ENCODE data around the gene CDC73. TPM values are rescaled to one million over a fixed set of nuclear protein-coding genes. Genes with fewer than 3 reads are reported as not detected.

The CDC73 gene
- total and polyA plus RNA-seq, 2 of the 13 experiments (the other 11 are each of a cell fraction or from before 2014, with no cell fraction given), result 20.2 to 26.3 TPM

- peaks cover 0 to 7% of the 10 kb centered on the region in 2 experiments; a peak in 2 of 5 replicates for H3K36me3 ChIP-seq (replicated peaks in 1 of 2; ENCODE audit: control insufficient read depth in 1 of 2, insufficient read depth in 2 of 2, low read length in 2 of 2)
- ATAC-seq (no peak), DNase-seq (ENCODE audit: low spot score) (no peak), FAIRE-seq (no peak)
- H3K27me3 ChIP-seq (ENCODE audit: control insufficient read depth in 1 of 2, insufficient read depth in 2 of 2, low read length in 2 of 2), result no peaks in the 10 kb centered on the region
- H3K27ac ChIP-seq (ENCODE audit: extremely low read length, insufficient read depth, low read length), result no peak overlapping the region
- CTCF ChIA-PET (ENCODE audit: low intra/inter-chr PET ratio, low total read pairs), result no interaction called here
- no peak overlapping the region for H3K4me3 ChIP-seq (replicated peaks in 1 of 3; ENCODE audit: insufficient read depth in 1 of 3, low read depth in 2 of 3, low read length in 3 of 3)
- intact Hi-C loops (cut with micrococcal nuclease; ENCODE audit: unreplicated experiment), result no loop called here
- H4K20me1 ChIP-seq (ENCODE audit: insufficient read depth, low read length), result no peaks in the 10 kb centered on the region
- H3K4me2 ChIP-seq (ENCODE audit: low read depth, low read length), result no peak overlapping the region
- peaks cover 21% of the 10 kb centered on the region for H3K79me2 ChIP-seq (ENCODE audit: insufficient read depth, low read length)
- no TSS peak for BruUV-seq (replicated peaks)
- POLR2A ChIA-PET, result no interaction called here
- in situ Hi-C loops (cut with HindIII; ENCODE audit: extremely low pct_ligation_motif_present, low pct_unique_long_range_greater_than_20kb), result no loop called here
- peaks cover 10% of the 10 kb centered on the region for H3K9me3 ChIP-seq (ENCODE audit: low read length)
- no peak overlapping the region for H3K9ac ChIP-seq (ENCODE audit: insufficient read depth, low read depth, low read length)
- peaks cover 38% of the 10 kb centered on the region for H3K4me1 ChIP-seq (ENCODE audit: insufficient read depth, low read length)
- H2AFZ ChIP-seq (ENCODE audit: low read length), result no peak overlapping the region
- no peak for TF ChIP-seq PCBP1 (IDR thresholded peaks at IDR 0.05; ENCODE audit: borderline replicate concordance, low read depth, low read length)
- no peak for TF ChIP-seq ARNTL (CRISPR knock-in tag; IDR thresholded peaks at IDR 0.05)
- no peak for TF ChIP-seq YEATS4 (CRISPR knock-in tag; IDR thresholded peaks at IDR 0.05; ENCODE audit: borderline replicate concordance)
- TF ChIP-seq MAFK (conservative IDR thresholded peaks at IDR 0.05 in 1 of 2, IDR thresholded peaks at IDR 0.05 in 1 of 2; ENCODE audit: low read length in 2 of 2), result peak in 1 of 2 experiments; percentile 35; a peak in 1 of 4 replicates
- no peak for TF ChIP-seq ZNF746 (CRISPR knock-in tag; IDR thresholded peaks at IDR 0.05)
- 0 out of 2 replicates have a peak, but pooled peaks have one; percentile 21 for TF ChIP-seq NFE2L2 (IDR thresholded peaks at IDR 0.05; ENCODE audit: low read length)
- no peak for TF ChIP-seq ZHX1 (CRISPR knock-in tag; IDR thresholded peaks at IDR 0.05; ENCODE audit: low read depth)
- TF ChIP-seq IKZF4 (CRISPR knock-in tag; IDR thresholded peaks at IDR 0.05; ENCODE audit: borderline replicate concordance, low read depth, not compliant biosample characterization), result no peak
- TF ChIP-seq ZNF678 (CRISPR knock-in tag; IDR thresholded peaks at IDR 0.05), result no peak
- no peak for TF ChIP-seq CBX2 (IDR thresholded peaks at IDR 0.05; ENCODE audit: low read depth, low read length)
- TF ChIP-seq CBX2 (CRISPR knock-in tag; IDR thresholded peaks at IDR 0.05; ENCODE audit: low read depth), result no peak
- no peak for TF ChIP-seq SOX6 (IDR thresholded peaks at IDR 0.05)
- no peak for TF ChIP-seq SOX6 (CRISPR knock-in tag; IDR thresholded peaks at IDR 0.05)
- TF ChIP-seq ZNF674 (CRISPR knock-in tag; IDR thresholded peaks at IDR 0.05; ENCODE audit: low read depth), result no peak
- no peak for TF ChIP-seq JARID2 (CRISPR knock-in tag; IDR thresholded peaks at IDR 0.05; ENCODE audit: insufficient replicate concordance)
- TF ChIP-seq KAT2B (IDR thresholded peaks at IDR 0.05; ENCODE audit: borderline replicate concordance, low read depth, low read length), result no peak
- no peak for TF ChIP-seq MAX (IDR thresholded peaks at IDR 0.05)
- no peak for TF ChIP-seq ZSCAN12 (CRISPR knock-in tag; IDR thresholded peaks at IDR 0.05)
- no peak for TF ChIP-seq ZBTB10 (CRISPR knock-in tag; IDR thresholded peaks at IDR 0.05; ENCODE audit: borderline replicate concordance)
- TF ChIP-seq MAFF (IDR thresholded peaks at IDR 0.05; ENCODE audit: low read depth, low read length), result peak; percentile 26; the same call in 1 of the 2 replicates
- TF ChIP-seq MIER3 (CRISPR knock-in tag; IDR thresholded peaks at IDR 0.05; ENCODE audit: borderline replicate concordance), result no peak
These were observed 68.4 kb downstream of the CDC73 start for GRCh38 chr1:193190096-193190744.

Data from HepG2 (cell line).